A172 (cell line): Measurements from ENCODE around the gene TOMM20. TPM values are rescaled to one million over a fixed set of nuclear protein-coding genes. Genes with fewer than 3 reads are reported as not detected.
"Not testable (repeated sequence)": the region's sequence is repeated elsewhere in the genome, so short reads cannot be mapped to it uniquely, and the experiment has no call there.

Experiments
- DNase-seq: peaks from one replicate; pipeline ENCODE4 v3.0.0-alpha.2; 2015; ENCODE audit warnings: low spot score
- total RNA-seq: library from RNA; depleted of rRNA; stranded (reverse); fragments of >200 nt; shearing (Covaris generic); gene quantifications from 2 replicates; pipeline ENCODE4 v1.2.3, GENCODE V29; 2014

Gene TOMM20
- total RNA-seq, 1 experiment from 2014 or later: 161 TPM

DNA sequence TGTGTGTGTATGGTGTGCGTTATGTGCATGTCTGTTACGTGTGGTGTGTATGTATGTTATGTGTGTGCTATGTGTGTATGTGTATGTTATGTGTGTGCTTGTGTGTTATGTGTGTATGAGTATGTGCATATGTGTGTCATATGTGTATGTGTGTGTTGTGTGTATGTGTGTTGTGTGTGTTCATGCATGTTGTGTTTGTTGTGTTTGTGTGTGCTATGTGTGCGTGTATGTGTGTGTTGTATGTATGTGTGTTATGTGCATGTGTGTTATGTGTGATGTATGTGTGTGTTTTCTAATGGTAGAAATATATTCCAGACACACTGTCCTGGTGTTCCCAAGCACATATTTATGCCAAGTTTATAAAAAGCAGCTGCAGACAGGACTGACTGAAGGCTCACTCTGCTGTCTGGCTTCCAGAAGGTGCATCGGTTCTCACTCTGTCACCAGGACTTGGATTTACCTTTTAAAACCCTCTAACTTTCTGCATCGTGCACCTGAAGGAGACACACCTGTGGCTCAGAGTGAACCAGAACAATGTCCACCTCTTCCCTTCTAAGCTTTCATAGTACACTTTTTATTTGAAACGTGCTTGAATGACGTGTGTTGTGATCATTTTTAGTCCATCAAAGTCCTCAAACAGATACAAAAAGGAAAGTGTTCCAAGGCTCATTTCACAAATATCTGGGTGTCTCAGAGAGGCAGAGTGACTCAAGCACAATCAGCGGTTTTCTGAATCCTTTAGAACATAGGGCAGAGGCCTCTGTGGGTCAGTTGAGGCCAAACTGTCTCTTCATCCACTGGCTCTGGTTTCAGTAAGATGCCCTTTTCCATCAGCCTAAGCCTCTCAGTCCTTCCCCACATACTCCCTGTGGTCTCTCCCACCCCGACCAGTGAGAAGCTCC, 49.9 kb downstream of the TOMM20 start:
- peak; percentile 61 for DNase-seq

DNA sequence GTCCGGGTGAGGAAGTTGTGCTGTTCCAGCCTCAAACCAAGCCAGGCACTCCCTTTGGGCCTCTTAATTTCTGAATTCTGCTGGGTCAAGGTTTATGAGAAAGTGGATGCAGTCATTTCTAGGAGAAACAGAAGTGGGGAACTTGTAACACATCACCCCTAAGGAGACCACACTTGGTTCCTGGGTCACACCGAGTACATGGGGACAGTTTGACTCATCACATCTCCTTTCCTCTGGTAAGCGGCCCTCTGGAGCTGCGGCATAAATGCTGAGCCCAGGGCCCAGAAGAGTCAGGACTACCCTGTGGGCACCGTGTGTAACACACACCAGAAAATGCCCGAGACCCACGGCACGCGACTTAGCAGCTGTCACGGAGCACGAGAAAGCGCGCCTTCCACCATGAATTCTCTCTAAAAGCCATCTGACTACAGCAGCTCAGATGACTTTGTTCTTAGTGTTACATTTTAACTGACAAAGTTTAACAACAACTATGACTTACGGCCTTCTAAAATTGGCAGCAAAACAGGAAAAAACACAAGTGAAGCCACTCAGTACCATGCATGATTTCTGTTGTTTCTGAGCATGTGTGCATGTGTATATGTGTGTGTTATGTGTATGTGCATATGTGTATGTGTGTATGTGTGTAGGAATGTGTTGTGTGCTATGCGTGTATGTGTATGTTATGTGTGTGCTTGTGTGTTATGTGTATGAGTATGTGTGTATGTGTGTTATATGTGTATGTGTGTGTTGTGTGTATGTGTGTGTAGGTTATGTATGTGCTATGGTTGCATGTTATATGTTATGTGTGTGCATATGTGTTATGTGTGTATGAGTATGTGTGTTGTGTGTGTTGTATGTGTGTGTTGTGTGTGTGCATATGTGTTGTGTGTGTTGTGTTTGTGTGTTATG, 50.8 kb downstream of the TOMM20 start:
- no peak for DNase-seq

DNA sequence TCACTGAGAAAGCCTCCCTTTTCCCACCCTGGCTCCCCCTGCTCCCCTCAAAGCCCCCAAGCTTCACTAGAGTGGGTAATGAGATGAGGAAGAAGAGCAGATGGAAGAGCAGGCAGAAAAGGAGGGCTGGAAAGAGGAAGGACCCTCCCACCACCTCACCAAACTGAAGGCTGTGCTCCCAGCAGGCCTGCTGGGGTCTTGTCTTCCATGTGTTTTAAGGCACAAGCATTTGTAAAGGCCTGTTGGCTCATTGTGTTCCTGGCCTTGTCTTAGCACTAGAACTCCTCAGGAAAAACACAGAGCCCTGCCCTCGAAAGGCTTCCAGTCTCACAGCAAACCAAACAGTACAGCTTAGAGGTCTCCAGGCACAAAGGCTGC, 51.5 kb downstream of the TOMM20 start:
- no peak for DNase-seq

DNA sequence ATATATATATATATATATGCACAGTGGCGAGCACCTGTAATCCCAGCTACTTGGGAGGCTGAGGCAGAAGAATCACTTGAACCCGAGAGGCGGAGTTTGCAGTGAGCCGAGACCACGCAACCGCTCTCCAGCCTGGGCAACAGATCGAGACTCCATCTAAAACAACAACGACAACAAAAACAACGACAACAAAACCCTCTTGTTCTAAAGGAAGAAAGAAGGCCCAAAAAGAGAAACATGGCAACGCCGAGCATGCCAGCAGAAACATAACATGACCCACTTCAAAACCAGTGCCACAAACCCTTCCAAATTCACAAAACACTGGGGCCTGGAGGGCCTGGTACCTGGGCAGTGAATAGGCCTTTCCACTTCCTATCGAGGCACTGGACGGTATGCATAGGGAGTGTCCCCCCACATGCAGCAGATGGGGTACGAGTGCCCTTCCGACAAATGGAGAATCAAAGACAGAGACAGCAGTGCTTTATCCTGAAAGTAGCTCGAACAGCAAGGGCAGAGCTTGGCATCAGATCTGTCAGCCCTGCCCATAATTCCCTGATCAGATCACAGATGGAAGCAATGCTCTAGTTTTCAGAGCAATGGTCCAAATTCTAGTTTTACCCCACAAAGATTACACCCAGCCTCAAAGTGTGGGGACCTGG, 52.0 kb downstream of the TOMM20 start:
- no peak for DNase-seq

DNA sequence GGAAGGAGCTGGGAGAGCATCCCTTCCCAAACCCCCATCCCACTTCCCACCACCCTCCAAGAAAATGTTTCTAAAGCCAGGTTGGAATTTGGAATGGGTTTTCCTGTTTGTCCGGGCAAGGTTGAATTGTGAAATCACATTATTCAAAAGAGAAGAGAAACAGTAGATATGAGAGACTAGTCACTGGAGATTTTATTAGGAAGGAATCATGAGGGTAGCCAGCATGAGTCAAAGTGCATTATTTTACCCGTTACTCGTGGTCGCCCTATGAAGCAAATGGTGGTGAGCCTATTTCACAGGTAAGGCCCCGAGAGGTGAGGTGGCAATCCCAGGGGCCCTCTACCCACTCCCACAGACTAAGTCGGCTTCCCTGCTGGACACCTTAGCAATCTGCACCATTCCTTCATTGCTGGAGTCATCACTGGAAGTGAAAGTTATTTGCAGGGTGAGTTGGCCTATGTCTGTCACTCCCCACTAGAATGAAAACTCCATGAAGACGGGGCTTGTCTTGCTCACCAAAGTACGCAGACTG, 52.8 kb downstream of the TOMM20 start:
- peak; percentile 59 for DNase-seq

DNA sequence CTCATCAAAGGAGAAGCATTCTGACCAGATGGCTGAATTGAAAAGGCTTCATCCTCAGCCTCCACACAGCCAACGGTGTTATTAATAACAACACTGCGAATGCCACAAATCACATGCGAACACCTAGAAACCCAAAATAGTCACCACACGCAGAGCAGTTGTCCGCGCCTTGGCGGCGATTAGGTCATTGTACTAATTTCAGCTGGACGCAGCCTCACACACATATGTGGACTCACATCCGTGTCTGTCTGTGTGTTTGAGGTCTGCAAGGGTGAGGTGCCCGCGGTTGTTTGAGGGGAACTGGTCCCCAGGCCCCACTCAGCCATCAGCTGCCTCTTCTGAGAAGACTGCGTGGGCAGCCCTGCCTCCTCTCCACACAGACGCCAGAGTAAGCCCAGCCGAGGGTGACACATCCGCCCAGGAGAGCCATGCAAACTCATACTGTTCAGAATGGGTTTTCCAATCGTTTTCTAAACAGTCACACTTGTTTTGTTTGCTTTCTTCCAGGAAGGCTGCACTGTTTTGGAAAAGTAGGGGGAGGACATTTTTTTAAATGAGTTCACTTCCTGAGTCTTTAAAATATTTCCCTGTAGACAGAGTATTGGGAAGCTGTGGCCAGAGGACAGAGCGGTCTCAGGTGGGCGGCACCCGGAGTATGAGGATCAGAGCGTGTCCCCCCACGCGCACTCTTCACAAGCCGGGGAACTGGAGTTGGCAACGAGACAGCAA, 53.4 kb downstream of the TOMM20 start:
- DNase-seq: peak; percentile 89

DNA sequence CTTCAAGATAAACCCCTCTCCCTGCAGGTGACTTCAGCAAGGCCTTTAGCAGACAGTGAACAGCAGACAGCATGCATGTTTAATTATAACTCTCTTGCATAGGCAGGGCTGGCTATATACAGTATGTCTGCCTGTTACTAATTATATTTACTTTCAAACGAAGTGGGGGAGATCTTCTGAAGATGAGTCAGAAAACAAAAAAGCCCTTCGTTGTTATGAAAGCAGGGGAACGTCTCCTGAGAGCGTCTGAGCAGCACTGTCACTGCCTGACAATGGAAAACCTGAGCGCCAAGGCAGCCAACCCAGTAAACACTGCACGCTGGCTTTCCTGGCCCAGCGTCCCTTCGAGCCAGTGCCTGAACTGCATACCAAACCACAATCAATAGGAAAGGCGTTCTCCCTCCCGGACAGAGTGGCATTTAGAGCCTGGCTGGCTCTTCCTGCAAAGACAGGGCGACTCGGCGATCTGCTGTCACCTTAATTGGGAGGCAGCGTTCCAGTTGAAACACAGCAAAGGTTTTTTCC, 54.1 kb downstream of the TOMM20 start:
- DNase-seq: peak; percentile 67

DNA sequence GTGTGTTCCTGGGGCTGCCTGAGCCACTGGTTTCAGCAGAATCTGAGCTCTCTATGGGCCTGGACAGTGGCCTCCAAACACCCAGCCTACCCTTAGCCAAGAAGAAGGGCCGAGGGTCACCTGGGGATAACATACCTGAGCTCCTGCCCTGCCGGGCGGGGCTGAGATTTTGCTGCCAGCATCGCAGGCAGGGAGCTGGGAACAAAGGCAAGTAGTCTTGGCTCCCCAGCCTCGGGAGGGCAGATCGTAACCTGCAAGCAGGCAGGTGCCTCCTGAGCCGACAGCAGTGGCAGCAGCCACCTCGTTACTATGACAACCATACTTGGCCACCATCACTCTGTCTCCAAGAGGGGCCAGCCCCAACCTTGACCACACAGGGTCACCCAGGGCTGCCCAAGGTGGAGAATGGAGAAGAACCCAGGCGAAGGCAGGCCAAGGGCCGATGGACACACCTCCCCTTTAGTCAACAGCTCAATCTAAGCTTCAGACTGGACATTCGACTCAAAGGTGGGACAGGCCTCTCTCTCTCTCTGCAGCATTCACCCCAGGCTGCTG, 54.6 kb downstream of the TOMM20 start:
- no peak for DNase-seq

DNA sequence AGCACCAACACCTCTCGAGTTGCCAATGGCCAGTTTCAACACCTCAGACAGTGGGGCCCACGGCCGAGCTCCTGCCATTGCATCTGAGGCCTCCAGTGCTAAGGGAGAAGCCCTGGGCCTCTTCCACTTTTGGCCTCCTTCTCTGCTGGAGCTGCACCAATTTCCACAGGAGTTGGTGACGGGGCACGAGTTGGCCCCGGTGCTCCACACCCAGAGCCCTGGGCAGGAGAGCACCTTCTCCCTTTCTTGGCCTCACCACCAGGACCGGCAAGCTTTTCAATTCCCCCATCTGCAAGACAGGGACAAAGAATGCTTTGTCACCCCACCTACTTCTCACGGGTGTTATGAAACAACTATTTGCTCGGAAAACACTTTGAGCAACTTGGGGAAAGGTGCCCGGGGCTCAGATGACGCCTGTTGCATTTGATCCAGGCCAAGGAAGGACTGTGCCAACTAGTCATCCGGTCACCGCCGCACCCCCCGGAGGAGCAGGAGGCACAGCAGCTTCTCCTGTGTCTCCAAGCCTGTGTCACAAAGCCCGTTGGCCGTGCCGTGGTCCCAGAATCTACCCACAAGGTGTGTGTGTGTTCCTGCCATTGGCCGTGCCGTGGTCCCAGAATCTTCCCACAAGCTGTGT, 55.2 kb downstream of the TOMM20 start:
- no peak for DNase-seq

DNA sequence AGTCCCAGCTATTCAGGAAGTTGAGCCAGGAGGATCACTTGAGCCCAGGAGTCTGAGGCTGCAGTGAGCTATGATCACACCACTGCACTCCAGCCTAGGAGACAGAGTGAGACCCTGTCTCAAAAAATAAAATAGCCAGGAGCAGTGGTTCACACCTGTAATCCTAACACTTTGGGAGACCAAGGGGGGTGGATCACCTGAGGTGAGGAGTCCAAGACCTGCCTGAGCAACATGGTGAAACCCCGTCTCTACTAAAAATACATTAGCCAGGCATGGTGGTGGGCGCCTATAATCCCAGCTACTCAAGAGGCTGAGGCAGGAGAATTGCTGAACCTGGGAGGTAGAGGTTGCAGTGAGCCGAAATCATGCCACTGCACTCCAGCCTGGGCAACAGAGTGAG, 56.1 kb downstream of the TOMM20 start:
- DNase-seq: not testable (repeated sequence)

DNA sequence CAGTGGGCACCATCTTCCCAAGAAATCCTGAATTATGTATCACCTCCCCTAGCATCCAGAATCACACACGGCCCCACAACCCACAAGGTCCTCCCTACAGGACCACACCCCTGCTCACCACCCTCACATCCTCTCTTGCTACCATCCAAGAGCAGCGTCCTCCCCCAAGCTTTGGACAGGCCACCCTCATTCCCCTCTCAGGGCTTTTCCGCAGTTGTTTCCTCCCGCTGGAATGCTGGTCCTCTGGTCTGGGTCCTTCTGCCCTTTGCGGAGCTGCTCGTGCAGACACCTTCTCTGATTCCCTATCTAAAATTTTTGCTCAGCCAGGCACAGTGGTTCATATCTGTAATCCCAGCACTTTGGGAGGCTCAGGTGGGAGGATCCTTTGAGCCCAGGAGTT, 56.5 kb downstream of the TOMM20 start:
- DNase-seq: no peak

DNA sequence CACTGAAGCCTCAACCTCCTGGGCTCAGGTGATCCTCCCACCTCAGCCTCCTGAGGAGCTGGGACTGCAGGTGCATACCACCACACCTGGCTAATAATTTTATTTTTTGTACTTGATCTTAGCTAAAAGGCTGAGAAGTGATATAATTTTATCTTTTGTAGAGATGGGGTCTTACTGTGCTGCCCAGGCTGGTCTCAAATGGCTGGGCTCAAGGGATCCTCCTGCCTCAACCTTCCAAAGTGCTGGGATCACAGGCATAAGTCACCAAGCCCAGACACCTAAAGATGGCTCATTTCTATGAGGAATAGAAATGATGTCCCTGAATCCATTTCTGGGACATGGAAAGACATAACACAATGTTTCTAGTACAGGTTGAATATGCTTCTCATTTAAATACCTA, 57.8 kb downstream of the TOMM20 start:
- DNase-seq: no peak

DNA sequence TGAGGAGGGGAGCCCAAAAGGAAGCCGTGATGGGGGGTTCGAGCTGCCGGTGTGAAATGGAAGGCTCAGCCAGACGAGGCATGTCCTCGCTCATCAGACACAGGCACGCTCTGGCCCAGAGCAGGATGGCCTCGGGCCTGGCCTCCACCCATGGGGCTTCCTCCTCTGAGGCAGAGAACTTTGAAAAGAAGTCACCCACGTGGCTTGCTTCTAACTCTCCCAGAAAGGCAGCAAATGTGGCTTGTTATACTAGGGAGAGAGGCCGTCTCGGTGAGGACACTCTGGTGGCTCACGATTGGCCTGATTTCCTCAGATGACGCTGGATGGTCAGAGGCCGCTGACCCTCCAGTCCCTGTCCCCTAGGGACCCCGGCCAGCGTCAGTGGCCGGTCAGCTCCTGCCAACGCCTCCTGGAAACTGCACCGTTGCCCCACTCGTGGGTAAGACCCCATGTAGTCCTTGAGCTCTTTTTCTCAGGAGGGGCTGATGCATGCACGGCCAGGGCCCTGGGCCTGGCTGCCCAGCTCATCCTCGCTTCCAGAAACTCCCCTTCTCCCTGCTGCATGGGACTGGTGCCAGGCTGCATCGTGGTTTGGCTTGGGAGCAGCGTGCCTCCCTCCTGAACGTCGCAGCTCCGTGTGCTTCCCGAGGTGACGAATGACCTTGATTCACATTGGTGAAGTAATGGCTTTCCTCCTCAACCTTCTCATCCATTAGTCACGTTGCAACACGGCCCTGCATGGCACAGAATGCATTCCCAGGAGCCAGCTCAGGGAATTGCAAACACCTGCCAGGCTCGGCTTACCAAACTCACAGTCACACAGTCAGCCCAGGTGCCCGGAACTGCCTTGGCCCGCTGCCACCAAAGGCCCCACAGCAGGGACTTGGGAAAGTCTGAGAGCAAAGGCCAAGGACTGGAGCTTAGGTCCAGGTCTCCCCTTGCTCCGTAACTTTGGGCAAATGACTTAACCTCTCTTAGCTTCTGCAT, 58.8 kb downstream of the TOMM20 start:
- peak; percentile 99 for DNase-seq

DNA sequence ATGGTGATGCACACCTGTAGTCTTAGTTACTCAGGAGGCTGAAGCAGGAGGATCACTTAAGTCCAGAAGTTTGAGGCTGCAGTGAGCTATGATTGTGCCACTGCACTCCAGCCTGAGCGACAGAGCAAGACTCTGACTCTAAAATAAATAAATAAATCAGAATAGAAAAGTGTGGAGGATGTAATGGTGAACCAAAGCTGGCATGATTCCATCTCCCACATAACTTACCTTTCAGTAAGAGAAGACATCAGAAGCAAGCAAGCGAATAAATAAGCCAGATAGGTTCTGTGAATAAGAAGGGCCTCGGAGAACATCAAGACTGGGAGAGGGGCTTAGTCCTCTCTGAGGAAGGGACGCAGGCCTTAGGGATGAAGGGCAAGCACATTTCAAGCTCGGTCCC, 59.5 kb downstream of the TOMM20 start:
- no peak for DNase-seq

DNA sequence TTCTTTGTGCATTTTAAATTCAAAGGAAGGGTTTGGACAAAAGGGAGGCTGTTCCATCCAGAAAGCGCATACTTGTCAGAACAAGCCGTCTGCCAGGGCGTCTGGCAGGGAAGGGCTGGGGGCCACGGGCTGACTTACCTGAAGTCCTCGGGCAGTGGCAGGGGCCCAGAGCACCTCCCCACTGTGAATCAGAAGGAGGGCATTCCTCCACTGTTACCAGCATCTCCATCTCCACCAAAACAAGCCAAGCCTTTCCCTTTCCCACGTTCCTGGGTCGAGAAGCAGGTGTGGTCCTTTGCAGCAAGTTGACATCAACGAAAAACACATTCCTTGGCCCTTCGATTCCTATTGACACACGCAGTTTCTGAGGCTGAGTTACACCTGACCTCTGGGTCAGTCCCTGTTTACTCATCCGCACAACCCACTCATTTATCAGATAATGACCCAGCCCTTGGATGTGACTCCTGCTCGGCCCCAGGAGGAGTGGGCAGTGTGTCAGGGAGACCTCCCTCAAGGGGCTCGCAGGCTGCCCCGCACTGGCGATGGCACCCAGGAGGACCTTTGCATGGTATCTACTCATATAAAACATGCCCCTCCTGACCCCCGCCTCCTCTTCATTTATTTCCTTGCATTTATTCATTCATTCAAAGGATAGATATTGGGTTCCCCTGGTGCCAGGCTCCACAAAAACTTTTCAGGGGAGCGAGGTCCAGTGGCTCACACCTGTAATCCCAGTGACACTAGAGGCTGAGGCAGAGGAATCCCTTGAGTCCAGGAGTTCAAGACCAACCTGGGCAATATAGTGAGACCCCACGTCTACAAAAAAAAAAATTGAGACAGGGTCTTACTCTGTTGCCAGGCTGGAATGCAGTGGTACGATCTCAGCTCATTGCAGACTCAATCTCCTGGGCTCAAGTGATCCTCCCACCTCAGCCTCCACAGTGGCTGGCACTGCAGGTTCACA, 60.2 kb downstream of the TOMM20 start:
- DNase-seq: peak; percentile 92

DNA sequence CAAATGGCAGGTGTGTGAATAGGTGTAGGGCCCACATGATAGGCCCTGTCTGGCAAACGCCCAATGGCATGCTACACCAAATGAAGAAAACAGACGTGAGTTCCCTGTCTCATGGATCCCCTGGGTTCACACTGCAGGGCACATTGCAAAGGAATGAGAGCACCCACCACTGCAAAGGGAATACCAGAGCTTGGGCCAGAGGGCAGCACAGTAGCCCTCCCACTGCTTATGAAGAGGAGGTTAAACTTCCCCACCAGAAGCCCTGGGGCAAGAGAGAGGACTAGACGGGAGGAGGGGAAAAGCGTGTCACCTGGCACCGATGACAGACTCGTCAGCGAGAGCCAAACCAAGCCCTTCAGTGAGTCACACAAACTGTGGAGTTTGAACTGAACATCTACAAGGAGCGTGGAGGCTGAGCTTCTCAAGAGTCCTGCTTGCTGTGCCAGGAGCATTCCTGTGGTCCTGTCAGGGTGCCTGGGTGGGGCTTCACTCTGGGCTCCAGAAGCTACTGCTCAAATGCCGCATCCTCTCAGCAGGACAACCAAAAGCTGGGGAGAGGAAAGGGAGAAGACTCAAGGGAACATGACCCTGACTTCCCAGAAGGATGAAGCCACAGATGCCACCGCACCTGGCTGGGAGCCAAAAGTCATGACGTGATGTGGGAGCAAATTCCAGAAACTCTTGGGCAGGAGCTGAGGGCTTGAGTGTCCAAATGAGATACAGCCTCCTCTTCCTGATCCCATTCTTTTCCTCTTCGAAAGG, 61.1 kb downstream of the TOMM20 start:
- DNase-seq: peak; percentile 100
